Renal cortical epithelial cell (primary cell): ENCODE results near the gene NRG3. TPM values are rescaled to one million over a fixed set of nuclear protein-coding genes. Genes with fewer than 3 reads are reported as not detected.

Source experiments
- DNase-seq: peaks from one replicate; pipeline ENCODE4 v3.0.0-alpha.2; 2011; ENCODE audit warnings: low read depth
- total RNA-seq: library from RNA; depleted of rRNA; stranded (reverse); fragments of >200 nt; gene quantifications from 2 replicates; pipeline ENCODE4 v1.2.3, GENCODE V29; 2014

The NRG3 gene
- total RNA-seq, 1 donor from 2014 or later, result 0.05 TPM

DNA sequence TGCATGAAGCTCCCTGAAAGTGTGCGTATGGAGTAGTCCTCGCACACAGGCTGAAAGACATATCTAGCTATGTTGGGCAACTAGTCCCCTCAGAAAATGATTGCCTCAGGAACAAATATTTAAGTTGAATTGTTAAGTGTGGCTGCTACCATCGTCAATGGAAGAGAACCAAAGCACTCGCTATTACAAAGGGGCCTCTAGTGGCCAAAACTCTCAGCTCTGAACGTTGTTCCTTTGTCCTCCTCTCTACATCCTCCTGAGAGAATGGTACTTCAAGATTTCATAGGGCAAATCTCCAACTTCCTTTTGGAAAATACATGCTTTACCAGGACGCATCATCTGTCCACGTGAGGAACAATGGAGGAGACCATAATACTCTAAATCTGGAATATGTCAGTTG is 209.9 kb downstream of the NRG3 start:
- no peak for DNase-seq

DNA sequence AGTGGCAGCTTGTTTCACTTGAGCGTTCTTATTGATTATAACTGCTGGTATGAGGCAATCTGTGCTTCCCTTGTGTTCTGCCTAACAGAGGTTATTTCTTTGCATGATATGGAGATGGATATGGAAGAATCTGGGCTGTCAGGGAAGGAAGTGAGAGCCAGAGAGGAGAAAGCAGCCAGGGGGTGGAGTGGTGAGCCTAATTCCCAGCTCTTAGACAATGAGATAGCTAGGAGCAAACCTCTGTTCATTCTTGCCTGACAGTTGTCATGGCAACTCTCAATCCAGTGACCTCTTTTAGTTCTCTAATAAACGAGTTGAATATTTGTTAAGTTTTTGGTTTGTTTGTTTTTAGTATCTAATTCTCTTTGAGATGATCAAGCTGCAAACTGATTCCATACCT is 214.3 kb downstream of the NRG3 start:
- DNase-seq, result peak; percentile 6

DNA sequence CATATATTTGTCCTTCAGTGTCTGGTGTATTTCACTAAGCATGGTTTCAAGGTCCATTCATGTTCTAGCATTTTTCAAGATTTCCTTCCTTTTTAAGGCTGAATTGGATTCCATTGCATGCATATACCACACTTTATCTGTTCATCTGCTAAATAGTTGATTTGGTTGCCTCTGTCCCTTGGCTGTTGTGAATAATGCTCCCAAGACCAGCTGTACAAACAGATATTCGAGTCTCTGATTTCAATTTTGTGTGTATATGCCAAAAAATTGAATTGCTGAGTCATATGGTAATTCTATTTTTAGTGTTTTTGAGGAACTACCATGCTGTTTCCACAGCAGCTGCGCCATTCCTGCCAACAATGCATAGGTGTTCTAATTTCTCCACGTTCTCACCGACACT is 216.4 kb downstream of the NRG3 start:
- no peak for DNase-seq

- no peak for DNase-seq
Measured at GRCh38 chr10:82092111-82092510, 217.1 kb downstream of the NRG3 start.

GRCh38 chr10:82124713-82125112 is 249.7 kb downstream of the NRG3 start:
- DNase-seq, result no peak

- DNase-seq, result no peak
Measured at GRCh38 chr10:82128527-82128926, 253.5 kb downstream of the NRG3 start.

- no peak for DNase-seq
Measured at GRCh38 chr10:82136103-82136502, 261.1 kb downstream of the NRG3 start.

DNA sequence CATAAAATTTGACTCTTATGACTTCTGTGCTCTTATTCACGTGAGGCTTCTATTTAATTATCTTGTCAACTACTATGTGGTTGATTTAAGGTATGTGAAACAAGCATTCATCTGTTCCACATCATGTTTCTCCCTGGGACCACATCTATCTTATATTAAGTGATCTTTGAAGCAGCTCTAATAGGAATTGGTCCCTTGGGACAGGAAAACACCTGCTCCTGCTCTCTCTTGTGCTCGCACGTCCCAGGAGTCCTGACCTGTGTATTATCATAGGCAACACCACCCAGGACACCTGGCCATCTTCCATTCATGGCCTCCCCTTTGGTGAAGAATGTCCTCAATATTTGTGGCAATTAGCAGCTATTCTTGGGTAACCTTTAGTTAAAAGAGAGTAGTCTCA is 269.2 kb downstream of the NRG3 start:
- DNase-seq, result no peak

- DNase-seq, result peak; percentile 7
Measured at GRCh38 chr10:82148764-82149163, 273.8 kb downstream of the NRG3 start.

DNA sequence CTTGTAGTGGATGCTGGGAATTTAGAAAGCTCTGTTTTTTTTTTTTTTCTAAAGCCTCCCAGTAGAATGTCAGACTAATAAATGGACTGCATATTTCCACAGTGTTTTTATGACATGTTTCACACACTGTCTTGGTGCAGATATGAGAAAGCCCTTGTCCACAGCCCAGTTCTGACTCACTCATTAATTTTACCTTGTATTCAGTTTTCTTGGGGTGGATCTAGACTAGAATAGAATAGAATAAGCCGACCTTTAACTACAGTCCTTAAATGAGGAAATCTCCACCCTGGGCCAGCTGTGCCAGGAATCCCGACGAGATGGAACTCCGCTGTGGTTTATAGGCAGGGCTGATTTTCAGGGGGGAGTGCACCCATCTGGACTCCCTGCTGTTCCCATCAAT is 274.7 kb downstream of the NRG3 start:
- DNase-seq, result no peak

- DNase-seq, result peak; percentile 23
Measured at GRCh38 chr10:82150123-82150900, 275.3 kb downstream of the NRG3 start.

GRCh38 chr10:82160307-82160706 is 285.3 kb downstream of the NRG3 start:
- peak; percentile 26 for DNase-seq

DNA sequence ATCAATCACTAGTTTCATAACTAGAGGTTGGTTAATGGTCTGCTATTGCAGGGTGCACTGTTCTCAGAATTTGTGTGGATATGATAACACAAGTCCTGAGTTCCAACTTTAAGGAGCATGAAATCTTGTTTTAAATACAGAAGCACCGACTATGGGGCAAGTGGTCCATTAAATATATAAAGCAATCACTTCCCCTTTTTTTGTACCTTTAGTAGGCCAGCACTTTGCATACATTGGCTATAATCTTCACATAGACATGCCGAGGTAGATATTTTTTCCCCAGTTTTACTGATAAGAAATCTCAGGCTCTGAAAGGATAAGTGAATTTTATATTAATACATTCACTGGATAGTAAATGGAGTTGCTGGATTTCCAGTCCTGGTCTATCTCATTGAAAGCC is 286.3 kb downstream of the NRG3 start:
- DNase-seq, result no peak

DNA sequence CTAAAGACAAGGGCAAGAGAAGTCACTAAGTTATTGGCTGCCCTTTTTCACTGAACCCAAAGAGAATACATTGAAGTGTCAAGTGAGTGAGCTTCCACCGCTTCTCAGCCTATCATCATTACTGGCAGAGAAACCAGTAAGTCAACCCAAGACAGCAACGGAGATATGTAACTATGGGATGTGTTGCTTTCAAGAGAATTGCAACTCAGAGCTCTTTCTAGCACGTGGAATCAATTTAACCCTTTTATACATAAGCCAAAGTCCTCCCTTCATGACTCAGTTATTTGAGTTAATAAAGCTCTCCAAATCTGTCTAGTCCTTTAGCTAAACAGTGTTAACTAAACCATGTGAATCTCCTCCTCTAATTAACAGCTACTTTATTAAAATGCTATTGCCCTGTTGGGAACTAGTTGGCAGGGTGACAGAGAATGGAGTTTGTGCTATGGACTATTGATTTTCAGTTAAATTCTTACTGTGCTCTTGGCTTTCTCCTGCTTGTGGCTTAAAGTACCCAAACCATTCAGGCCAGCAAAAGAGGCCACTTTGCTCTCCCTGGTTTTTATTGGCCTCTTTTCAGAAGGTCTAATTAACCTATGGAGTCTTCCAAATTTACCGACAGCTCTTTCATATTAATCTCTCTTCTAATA is 287.7 kb downstream of the NRG3 start:
- peak; percentile 22 for DNase-seq

DNA sequence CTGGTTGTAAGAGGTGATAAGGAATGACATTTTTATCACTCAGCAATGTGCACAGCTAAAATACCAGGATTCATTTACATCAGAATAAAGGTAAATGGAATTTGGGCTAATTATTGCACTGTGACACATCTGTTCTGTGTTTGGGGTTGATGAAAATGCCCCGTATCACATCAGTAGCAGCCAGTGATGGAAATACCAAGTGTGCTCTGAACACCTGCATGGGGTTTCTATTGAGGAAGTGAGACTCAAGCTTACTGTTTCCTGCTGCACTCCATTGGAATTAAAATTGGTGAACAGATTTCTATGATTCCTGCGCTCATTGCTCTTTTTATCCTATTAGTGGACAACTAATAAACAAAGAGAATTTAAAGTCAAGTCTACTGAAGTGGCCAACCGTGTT is 296.9 kb downstream of the NRG3 start:
- DNase-seq, result no peak

DNA sequence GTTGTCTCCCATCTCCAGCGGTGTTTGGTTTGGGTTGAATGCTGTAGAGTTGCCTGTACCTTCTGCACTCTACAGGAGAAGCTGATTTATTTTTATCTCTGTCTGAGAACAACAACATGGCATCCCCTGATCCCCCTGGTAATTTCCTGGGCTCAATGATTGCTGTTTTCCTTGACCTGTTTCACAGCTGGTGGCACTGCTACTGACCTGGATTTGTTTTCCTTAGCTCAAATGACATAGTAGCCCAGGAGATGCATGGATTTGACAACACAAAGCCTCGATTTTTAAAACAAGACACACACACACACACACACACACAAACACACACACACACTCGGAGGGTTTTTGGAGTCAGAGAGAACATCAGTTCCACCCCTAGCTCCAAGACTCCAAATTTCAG is 301.6 kb downstream of the NRG3 start:
- DNase-seq, result no peak

DNA sequence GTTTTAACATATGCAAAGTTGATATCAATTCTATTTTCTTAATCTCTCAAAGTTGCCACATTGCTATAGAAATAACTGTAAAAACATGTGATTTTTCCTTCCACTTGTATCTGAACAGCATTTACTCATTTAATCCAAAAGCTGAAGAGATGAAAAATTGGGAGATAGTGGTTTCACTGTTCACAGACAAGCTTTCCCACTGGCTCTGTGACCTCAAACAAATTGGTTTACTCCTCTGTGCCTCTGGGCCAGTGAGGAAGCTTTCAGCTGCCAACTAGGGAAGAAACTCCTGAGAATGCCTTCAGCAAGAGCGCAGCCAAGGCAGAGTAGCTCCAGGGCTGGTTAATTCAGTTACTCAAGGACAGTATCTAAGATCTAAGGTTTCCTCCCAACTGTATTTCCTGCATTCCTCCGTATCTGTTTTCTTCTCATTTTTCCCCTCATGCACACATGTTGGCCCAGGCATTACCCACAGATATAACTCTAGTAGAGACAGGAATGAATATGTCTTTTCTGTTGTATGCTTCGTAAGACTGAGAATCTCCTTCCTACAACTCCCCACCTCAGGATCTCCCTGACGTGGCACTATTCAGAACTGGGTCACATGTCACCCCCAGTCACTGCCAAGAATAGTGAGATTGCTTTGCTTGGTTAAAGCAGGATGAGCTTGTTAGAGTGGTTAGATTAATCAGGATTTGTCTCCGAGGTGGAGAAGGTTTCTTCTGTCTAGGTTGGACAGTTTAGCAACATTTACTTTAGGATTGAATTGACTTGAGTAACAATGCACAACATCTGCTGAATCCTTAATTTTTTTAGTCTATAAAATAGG is 315.7 kb downstream of the NRG3 start:
- DNase-seq, result peak; percentile 15

DNA sequence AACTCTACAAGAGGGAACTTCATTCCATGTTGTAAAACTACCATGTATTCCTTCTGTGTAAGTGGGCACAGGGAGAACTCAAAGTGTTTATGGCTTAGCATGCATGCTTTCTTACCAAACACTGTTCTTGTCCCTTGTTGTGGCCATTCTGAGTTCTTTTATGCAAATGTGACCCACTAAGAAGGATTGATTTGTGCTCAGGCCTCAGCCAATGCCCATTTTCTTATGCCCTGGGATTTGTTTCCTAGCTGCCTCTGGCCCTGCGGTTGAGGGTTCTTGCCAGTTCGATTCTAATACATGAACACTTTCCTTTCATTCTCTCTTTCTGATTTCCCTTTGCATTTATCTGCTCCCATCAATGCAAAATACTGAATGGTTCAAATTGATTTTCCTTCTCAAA is 316.7 kb downstream of the NRG3 start:
- no peak for DNase-seq

DNA sequence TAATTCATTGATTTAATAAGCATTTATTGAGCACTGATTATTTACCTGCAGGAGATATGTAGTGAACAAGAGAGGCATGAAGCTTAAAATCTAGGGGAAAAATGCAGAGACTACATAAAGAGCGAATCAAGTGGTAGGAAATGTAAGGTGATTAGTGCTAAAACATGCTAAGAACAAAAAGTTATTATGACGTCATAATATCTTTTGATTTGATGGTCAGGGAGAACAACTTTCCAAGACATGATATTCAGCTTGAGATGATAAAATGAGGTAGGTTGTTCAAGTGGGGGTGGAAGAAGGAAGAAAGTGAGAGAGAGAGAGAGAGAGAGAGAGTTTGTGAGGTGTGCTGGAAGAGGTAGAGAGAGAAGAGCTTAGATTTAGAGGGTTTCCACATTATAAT is 317.7 kb downstream of the NRG3 start:
- DNase-seq, result no peak

- no peak for DNase-seq
Measured at GRCh38 chr10:82194419-82194818, 319.4 kb downstream of the NRG3 start.

- peak; percentile 68 for DNase-seq
Measured at GRCh38 chr10:82206831-82207230, 331.8 kb downstream of the NRG3 start.

DNA sequence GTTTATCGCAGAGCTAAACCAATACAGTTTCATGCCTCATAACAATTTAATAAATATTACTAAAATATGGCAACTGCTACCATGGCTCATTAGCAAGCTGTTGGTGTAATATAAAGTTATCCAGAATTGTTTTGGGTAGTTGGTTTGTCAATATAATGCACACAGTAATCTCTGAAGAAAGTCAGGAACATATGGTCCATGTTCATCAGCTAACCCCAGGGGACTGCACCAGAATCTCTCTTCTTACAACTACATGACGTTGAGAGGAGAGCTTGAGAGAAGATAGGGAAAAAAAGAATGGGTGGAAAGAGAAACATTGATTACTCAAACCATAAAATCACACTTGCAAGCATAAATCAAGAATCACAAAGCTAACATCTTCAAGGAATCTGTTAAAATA is 333.7 kb downstream of the NRG3 start:
- DNase-seq, result no peak

GRCh38 chr10:82210331-82210730 is 335.3 kb downstream of the NRG3 start:
- DNase-seq, result no peak
